H9 (cell line): ENCODE measurements around the gene GSKIP. TPM values are rescaled to one million over a fixed set of nuclear protein-coding genes. Genes with fewer than 3 reads are reported as not detected.
A peak's percentile ranks its signal among the peaks of the same experiment; 100 is the strongest.

ENCODE experiments used
- DNase-seq: peaks from one replicate; pipeline ENCODE4 v3.0.0-alpha.2; 2017
- H2AFZ ChIP-seq: one replicate; pipeline ENCODE4 v1.6.1; 2013; ENCODE audit warnings: mild to moderate bottlenecking, low read length, control low read depth, moderate library complexity
- H2AK5ac ChIP-seq: 2 replicates; pipeline ENCODE4 v1.6.1; 2013; ENCODE audit warnings: low read length, control low read depth, mixed read lengths; ENCODE audit not compliant: insufficient read length
- H2BK120ac ChIP-seq: one replicate; pipeline ENCODE4 v1.6.1; 2013; ENCODE audit warnings: low read depth, mild to moderate bottlenecking, low read length, control low read depth, inconsistent platforms; ENCODE audit not compliant: poor library complexity, severe bottlenecking
- H2BK12ac ChIP-seq: 2 replicates; pipeline ENCODE4 v1.6.1; 2013; ENCODE audit warnings: low read length, control low read depth, mixed read lengths, low read depth; ENCODE audit not compliant: insufficient read length
- H2BK15ac ChIP-seq: 2 replicates; pipeline ENCODE4 v1.6.1; 2013; ENCODE audit warnings: low read depth, low read length, control low read depth
- H2BK20ac ChIP-seq: one replicate; pipeline ENCODE4 v1.6.1; 2013; ENCODE audit warnings: low read depth, mild to moderate bottlenecking, low read length, control low read depth, inconsistent platforms; ENCODE audit not compliant: poor library complexity, severe bottlenecking
- H2BK5ac ChIP-seq: 2 replicates; pipeline ENCODE4 v1.6.1; 2013; ENCODE audit warnings: low read length, control low read depth, mixed read lengths; ENCODE audit not compliant: insufficient read length
- H3K14ac ChIP-seq: 2 replicates; pipeline ENCODE4 v1.6.1; 2013; ENCODE audit warnings: low read length, control low read depth; ENCODE audit not compliant: insufficient read depth
- H3K18ac ChIP-seq: 2 replicates; pipeline ENCODE4 v1.6.1; 2013; ENCODE audit warnings: low read depth, mild to moderate bottlenecking, mixed read lengths, low read length, control low read depth; ENCODE audit not compliant: insufficient read length
- H3K23ac ChIP-seq: 2 replicates; pipeline ENCODE4 v1.6.1; 2013; ENCODE audit warnings: low read length, control low read depth, mixed read lengths, low read depth; ENCODE audit not compliant: insufficient read length
- H3K23me2 ChIP-seq: 2 replicates; pipeline ENCODE4 v1.6.1; 2013; ENCODE audit warnings: low read depth, mild to moderate bottlenecking, mixed read lengths, low read length, control low read depth; ENCODE audit not compliant: insufficient read length, poor library complexity, severe bottlenecking
- H3K27ac ChIP-seq: 2 replicates; pipeline ENCODE4 v1.5.1; 2013; ENCODE audit warnings: low read length, control low read depth, mixed read lengths, low read depth; ENCODE audit not compliant: insufficient read length
- H3K27me3 ChIP-seq: 2 replicates; pipeline ENCODE4 v1.6.1; 2013; ENCODE audit warnings: low read length, control low read depth, inconsistent platforms; ENCODE audit not compliant: insufficient read depth
- H3K4ac ChIP-seq: 2 replicates; pipeline ENCODE4 v1.6.1; 2013; ENCODE audit warnings: low read depth, mild to moderate bottlenecking, control low read depth, inconsistent platforms, low read length, moderate library complexity
- H3K4me1 ChIP-seq: 2 replicates; pipeline ENCODE4 v1.6.1; 2013; ENCODE audit warnings: low read length, control low read depth, inconsistent platforms; ENCODE audit not compliant: insufficient read depth
- H3K4me2 ChIP-seq: 2 replicates; pipeline ENCODE4 v1.6.1; 2013; ENCODE audit warnings: low read length, control low read depth, mixed read lengths; ENCODE audit not compliant: insufficient read length, insufficient read depth
- H3K56ac ChIP-seq: 2 replicates; pipeline ENCODE4 v1.6.1; 2013; ENCODE audit warnings: low read depth, mild to moderate bottlenecking, mixed read lengths, low read length, control low read depth; ENCODE audit not compliant: insufficient read length
- H3K79me1 ChIP-seq: 2 replicates; pipeline ENCODE4 v1.6.1; 2013; ENCODE audit warnings: low read depth, mild to moderate bottlenecking, moderate library complexity, low read length, control low read depth, inconsistent platforms; ENCODE audit not compliant: insufficient read depth, poor library complexity, severe bottlenecking
- H3K79me2 ChIP-seq: 2 replicates; pipeline ENCODE4 v1.6.1; 2013; ENCODE audit warnings: low read length, control low read depth, inconsistent platforms; ENCODE audit not compliant: insufficient read depth
- H3K9ac ChIP-seq: 2 replicates; pipeline ENCODE4 v1.6.1; 2013; ENCODE audit warnings: low read length, control low read depth, mixed read lengths; ENCODE audit not compliant: insufficient read length; ENCODE audit errors: extremely low read depth
- H3K9me3 ChIP-seq: one replicate; pipeline ENCODE4 v1.6.1; 2013; ENCODE audit warnings: low read depth, low read length, inconsistent platforms; ENCODE audit not compliant: control insufficient read depth
- H3T11ph ChIP-seq: one replicate; pipeline ENCODE4 v1.6.1; 2013; ENCODE audit warnings: mild to moderate bottlenecking, low read length, control low read depth, inconsistent platforms
- H4K20me1 ChIP-seq: one replicate; pipeline ENCODE4 v1.6.1; 2013; ENCODE audit not compliant: control insufficient read depth, insufficient read length, insufficient read depth
- H4K5ac ChIP-seq: 2 replicates; pipeline ENCODE4 v1.6.1; 2013; ENCODE audit warnings: low read depth, mild to moderate bottlenecking, mixed read lengths, low read length, control low read depth; ENCODE audit not compliant: insufficient read length
- H4K8ac ChIP-seq: replicated peaks from 2 replicates; pipeline ENCODE4 v1.6.1; 2013; ENCODE audit warnings: low read length, control low read depth, mixed read lengths, low read depth; ENCODE audit not compliant: insufficient read length
- H4K91ac ChIP-seq: 2 replicates; pipeline ENCODE4 v1.6.1; 2013; ENCODE audit warnings: low read depth, mild to moderate bottlenecking, moderate library complexity, mixed read lengths, low read length, control low read depth; ENCODE audit not compliant: insufficient read length
- H3K27ac Mint-ChIP-seq, 3 experiments: 2 replicates in 2 of 3; 3 replicates in 1 of 3; pipeline ENCODE4 v1.8.0; 2020 to 2021; ENCODE audit warnings: mixed read lengths in 3 of 3, mild to moderate bottlenecking in 1 of 3, moderate library complexity in 1 of 3
- H3K27me3 Mint-ChIP-seq: 2 replicates; pipeline ENCODE4 v1.8.0; 2021; ENCODE audit warnings: low read depth, mild to moderate bottlenecking, moderate library complexity, mixed read lengths
- H3K36me3 Mint-ChIP-seq, 3 experiments: 2 replicates in 2 of 3; 3 replicates in 1 of 3; pipeline ENCODE4 v1.8.0; 2020 to 2021; ENCODE audit warnings: low read depth in 3 of 3, mixed read lengths in 3 of 3; ENCODE audit not compliant: insufficient read depth in 1 of 3
- H3K4me1 Mint-ChIP-seq, 2 experiments: 2 replicates each; pipeline ENCODE4 v1.8.0; 2020; ENCODE audit warnings: mixed read lengths in 2 of 2
- H3K4me3 Mint-ChIP-seq, 2 experiments: 2 replicates in 1 of 2; 3 replicates in 1 of 2; pipeline ENCODE4 v1.8.0; 2020 to 2021; ENCODE audit warnings: mild to moderate bottlenecking in 2 of 2, mixed read lengths in 2 of 2, moderate library complexity in 1 of 2
- H3K9me3 Mint-ChIP-seq, 2 experiments: 2 replicates in 1 of 2; 3 replicates in 1 of 2; pipeline ENCODE4 v1.8.0; 2020; ENCODE audit warnings: mild to moderate bottlenecking in 2 of 2, mixed read lengths in 2 of 2, moderate library complexity in 1 of 2
- CTCF ChIP-seq: fragments of 200-600 bp; sonication (generic); conservative IDR thresholded peaks from 3 replicates; pipeline ENCODE4 v1.8.0; 2021; ENCODE audit warnings: antibody characterized with exemption, mild to moderate bottlenecking
- WGBS: extraction: QIAGEN DNeasy Blood & Tissue Kit; methylation state at CpG from one replicate; pipeline ENCODE4 v1.1.7; 2013; ENCODE audit warnings: missing lambda C conversion rate, low lambda C conversion rate, mixed read lengths; ENCODE audit not compliant: insufficient read length; ENCODE audit errors: extremely low coverage; 5-methylcytosine and 5-hydroxymethylcytosine counted together
- total RNA-seq: library from RNA; stranded (reverse); gene quantifications from 2 replicates; pipeline ENCODE4 v1.2.1, GENCODE V29; 2021

The GSKIP gene
- total RNA-seq, 1 experiment from 2014 or later = 28.6 TPM

- no peaks in the 10 kb centered on the region for H3K36me3 Mint-ChIP-seq
Measured at GRCh38 chr14:96413526-96413925, 50.2 kb downstream of the GSKIP start.

More at GRCh38 chr14:96413526-96413925, 50.2 kb downstream of the GSKIP start:
- Histone ChIP-seq H2AFZ (no peak overlapping the region), H3K79me1 (no peaks in the 10 kb centered on the region), H3K23me2 (no peaks in the 10 kb centered on the region), H3K27ac (no peak overlapping the region), H2BK15ac (no peak overlapping the region), H3K4me2 (no peak overlapping the region), H3K56ac (no peak overlapping the region), H3K18ac (no peak overlapping the region), H4K20me1 (no peaks in the 10 kb centered on the region), H2BK20ac (no peak overlapping the region), H3T11ph (no peak overlapping the region), H3K23ac (no peak overlapping the region), H3K9me3 (no peaks in the 10 kb centered on the region), H3K9ac (no peak overlapping the region), H2AK5ac (no peak overlapping the region), H2BK5ac (no peak overlapping the region), H3K4ac (no peak overlapping the region), H3K4me1 (no peaks in the 10 kb centered on the region), H4K5ac (no peak overlapping the region), H3K27me3 (no peaks in the 10 kb centered on the region), H4K8ac (no peak overlapping the region), H4K91ac (no peak overlapping the region), H2BK12ac (no peak overlapping the region), H3K79me2 (no peaks in the 10 kb centered on the region), H3K14ac (no peak overlapping the region), H2BK120ac (no peak overlapping the region)
- H3K27ac Mint-ChIP-seq = 0 out of 7 replicates have a peak overlapping the region, but pooled peaks of 1 of the 3 experiments have one; percentile 7
- TF ChIP-seq CTCF = no peak
- H3K4me1 Mint-ChIP-seq = peaks cover 0 to 5% of the 10 kb centered on the region in 2 experiments; a peak in 1 of 4 replicates
- no peak for DNase-seq
- H3K27me3 Mint-ChIP-seq = no peaks in the 10 kb centered on the region
- WGBS = no CpG with 5 or more reads among the region's 5 CpGs
- H3K4me3 Mint-ChIP-seq = no peak overlapping the region
- no peaks in the 10 kb centered on the region for H3K9me3 Mint-ChIP-seq
